ENCODE measurements around the gene LAMA2.

LAMA2 gene

DNA sequence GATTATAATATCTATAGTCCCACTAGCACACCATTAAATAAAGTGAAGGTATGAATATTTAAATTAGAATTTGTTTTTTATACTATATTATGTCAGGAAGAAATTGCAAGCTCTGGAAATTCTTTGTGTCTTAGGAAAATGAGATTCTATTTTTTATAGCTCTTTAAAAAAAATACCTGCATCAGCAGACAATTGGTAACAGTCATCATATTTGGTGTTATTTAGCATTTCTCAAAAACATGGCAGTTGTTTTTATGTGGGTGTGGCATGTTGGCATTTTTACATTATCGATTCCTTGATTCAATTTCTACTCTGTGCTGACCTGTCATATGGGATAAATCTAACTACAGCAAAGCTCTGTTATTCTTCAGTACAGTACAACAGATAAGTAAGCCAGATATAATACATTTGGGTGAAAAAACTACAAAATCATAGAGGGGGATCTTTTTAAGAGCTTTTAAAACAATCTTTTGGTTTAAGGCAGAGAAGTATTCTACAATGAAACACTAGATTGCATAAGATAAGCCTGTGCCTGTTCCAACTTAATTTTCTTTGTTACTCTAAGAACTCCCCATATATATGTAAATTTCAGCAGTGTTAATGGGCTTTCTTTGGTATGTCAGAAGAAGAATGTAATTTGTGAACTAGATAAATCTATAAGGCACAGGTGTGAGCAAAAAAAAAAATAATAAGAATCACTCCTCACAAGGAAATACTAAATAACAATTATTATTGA lies 71.5 kb downstream of the LAMA2 start:
- no peak for DNase-seq (ENCODE audit: low read depth, low spot score)
- Histone ChIP-seq H3K4me3 (ENCODE audit: low read length) (no peak overlapping the region), H3K36me3 (ENCODE audit: control insufficient read depth, insufficient read depth, low read length) (no peaks in the 10 kb centered on the region), H3K4me1 (ENCODE audit: control insufficient read depth, insufficient read depth, low read length) (no peaks in the 10 kb centered on the region; the same call in 1 of the 2 replicates), H3K27ac (ENCODE audit: low read length) (no peak overlapping the region), H3K9me3 (ENCODE audit: control insufficient read depth, insufficient read depth, low read length) (no peaks in the 10 kb centered on the region), H3K27me3 (ENCODE audit: control insufficient read depth, insufficient read depth, low read length) (no peaks in the 10 kb centered on the region)
- no CpG with 5 or more reads among the region's 1 CpG for WGBS (ENCODE audit: insufficient coverage, insufficient read length)

GRCh38 chr6:128963561-128963960 lies 80.6 kb downstream of the LAMA2 start:
- Histone ChIP-seq H3K27ac (ENCODE audit: low read length) (no peak overlapping the region), H3K36me3 (ENCODE audit: control insufficient read depth, insufficient read depth, low read length) (no peaks in the 10 kb centered on the region), H3K4me1 (ENCODE audit: control insufficient read depth, insufficient read depth, low read length) (no peaks in the 10 kb centered on the region), H3K27me3 (ENCODE audit: control insufficient read depth, insufficient read depth, low read length) (no peaks in the 10 kb centered on the region), H3K9me3 (ENCODE audit: control insufficient read depth, insufficient read depth, low read length) (no peaks in the 10 kb centered on the region), H3K4me3 (ENCODE audit: low read length) (no peak overlapping the region)
- DNase-seq (ENCODE audit: low read depth, low spot score): no peak
- WGBS (ENCODE audit: insufficient coverage, insufficient read length): no CpG with 5 or more reads among the region's 2 CpGs

- Histone ChIP-seq H3K9me3 (ENCODE audit: control insufficient read depth, insufficient read depth, low read length) (no peaks in the 10 kb centered on the region), H3K27ac (ENCODE audit: low read length) (no peak overlapping the region), H3K27me3 (ENCODE audit: control insufficient read depth, insufficient read depth, low read length) (no peaks in the 10 kb centered on the region), H3K4me3 (ENCODE audit: low read length) (no peak overlapping the region), H3K4me1 (ENCODE audit: control insufficient read depth, insufficient read depth, low read length) (no peaks in the 10 kb centered on the region), H3K36me3 (ENCODE audit: control insufficient read depth, insufficient read depth, low read length) (no peaks in the 10 kb centered on the region)
- no peak for DNase-seq (ENCODE audit: low read depth, low spot score)
- whole genome bisulfite sequencing (ENCODE audit: insufficient coverage, insufficient read length): no CpG with 5 or more reads among the region's 1 CpG
These were observed 81.4 kb downstream of the LAMA2 start for GRCh38 chr6:128964233-128964755.

DNA sequence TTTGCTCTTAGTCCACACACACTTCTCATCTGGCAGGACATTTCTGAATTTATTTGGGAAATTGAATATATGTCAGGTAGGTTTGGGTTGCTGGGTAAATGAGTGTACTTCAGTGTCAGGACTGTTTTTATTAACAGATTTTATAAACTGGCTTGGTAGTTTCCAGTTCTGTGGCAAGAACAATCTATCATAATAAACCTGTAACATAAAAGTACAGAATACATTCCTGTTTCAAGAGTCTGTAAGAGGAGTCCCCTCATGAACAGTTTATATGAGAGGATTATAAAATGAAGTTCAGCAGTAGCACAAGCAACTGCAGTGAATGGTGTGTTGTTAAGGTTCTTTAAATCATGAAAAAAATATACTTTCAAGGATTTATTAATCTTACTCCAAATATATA lies 81.8 kb downstream of the LAMA2 start:
- Histone ChIP-seq H3K27me3 (ENCODE audit: control insufficient read depth, insufficient read depth, low read length) (no peaks in the 10 kb centered on the region), H3K27ac (ENCODE audit: low read length) (no peak overlapping the region), H3K4me3 (ENCODE audit: low read length) (no peak overlapping the region), H3K9me3 (ENCODE audit: control insufficient read depth, insufficient read depth, low read length) (no peaks in the 10 kb centered on the region), H3K4me1 (ENCODE audit: control insufficient read depth, insufficient read depth, low read length) (no peaks in the 10 kb centered on the region), H3K36me3 (ENCODE audit: control insufficient read depth, insufficient read depth, low read length) (no peaks in the 10 kb centered on the region)
- DNase-seq (ENCODE audit: low read depth, low spot score): no peak

DNA sequence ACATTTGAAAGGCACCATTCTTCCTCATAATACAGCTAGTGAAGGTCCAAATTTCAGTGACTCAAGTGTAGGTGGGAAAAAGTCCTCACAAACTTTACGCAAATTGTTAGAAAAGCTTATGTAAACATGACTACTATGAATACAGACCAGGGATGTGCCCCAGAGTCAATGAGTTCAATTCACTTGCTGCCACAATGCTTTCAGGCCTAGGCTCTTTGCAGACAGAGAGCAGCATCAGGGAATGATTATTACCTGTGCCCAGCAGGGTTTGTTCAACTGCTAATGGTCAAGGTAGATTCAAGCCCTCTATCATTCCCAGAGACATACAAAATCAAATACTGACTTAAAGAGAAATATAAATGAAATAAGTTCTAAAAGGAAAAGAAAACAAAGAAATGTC lies 84.0 kb downstream of the LAMA2 start:
- no peaks in the 10 kb centered on the region for H3K27me3 ChIP-seq (ENCODE audit: control insufficient read depth, insufficient read depth, low read length)
- no peaks in the 10 kb centered on the region for H3K9me3 ChIP-seq (ENCODE audit: control insufficient read depth, insufficient read depth, low read length)
- no peak overlapping the region for H3K27ac ChIP-seq (ENCODE audit: low read length)
- H3K4me1 ChIP-seq (ENCODE audit: control insufficient read depth, insufficient read depth, low read length): no peaks in the 10 kb centered on the region
- WGBS (ENCODE audit: insufficient coverage, insufficient read length): no CpG with 5 or more reads among the region's 1 CpG
- no peaks in the 10 kb centered on the region for H3K36me3 ChIP-seq (ENCODE audit: control insufficient read depth, insufficient read depth, low read length)
- no peak overlapping the region for H3K4me3 ChIP-seq (ENCODE audit: low read length)
- no peak for DNase-seq (ENCODE audit: low read depth, low spot score)

- Histone ChIP-seq H3K27ac (ENCODE audit: low read length) (no peak overlapping the region), H3K4me3 (ENCODE audit: low read length) (no peak overlapping the region), H3K9me3 (ENCODE audit: control insufficient read depth, insufficient read depth, low read length) (no peaks in the 10 kb centered on the region), H3K27me3 (ENCODE audit: control insufficient read depth, insufficient read depth, low read length) (no peaks in the 10 kb centered on the region), H3K4me1 (ENCODE audit: control insufficient read depth, insufficient read depth, low read length) (no peaks in the 10 kb centered on the region), H3K36me3 (ENCODE audit: control insufficient read depth, insufficient read depth, low read length) (no peaks in the 10 kb centered on the region)
- no CpG with 5 or more reads among the region's 2 CpGs for WGBS (ENCODE audit: insufficient coverage, insufficient read length)
- DNase-seq (ENCODE audit: low read depth, low spot score): no peak
These were observed 96.1 kb downstream of the LAMA2 start for GRCh38 chr6:128979071-128979470.

- no CpG with 5 or more reads among the region's 3 CpGs for WGBS (ENCODE audit: insufficient coverage, insufficient read length)
These were observed 98.8 kb downstream of the LAMA2 start for GRCh38 chr6:128981716-128982115.

GRCh38 chr6:128990360-128990759 lies 107.4 kb downstream of the LAMA2 start:
- no CpG with 5 or more reads among the region's 3 CpGs for WGBS (ENCODE audit: insufficient coverage, insufficient read length)

More at GRCh38 chr6:128981716-128982115, 98.8 kb downstream of the LAMA2 start:
- Histone ChIP-seq H3K4me1 (ENCODE audit: control insufficient read depth, insufficient read depth, low read length) (no peaks in the 10 kb centered on the region), H3K27me3 (ENCODE audit: control insufficient read depth, insufficient read depth, low read length) (no peaks in the 10 kb centered on the region), H3K27ac (ENCODE audit: low read length) (no peak overlapping the region), H3K9me3 (ENCODE audit: control insufficient read depth, insufficient read depth, low read length) (no peaks in the 10 kb centered on the region), H3K36me3 (ENCODE audit: control insufficient read depth, insufficient read depth, low read length) (no peaks in the 10 kb centered on the region), H3K4me3 (ENCODE audit: low read length) (no peak overlapping the region)
- no peak for DNase-seq (ENCODE audit: low read depth, low spot score)

DNA sequence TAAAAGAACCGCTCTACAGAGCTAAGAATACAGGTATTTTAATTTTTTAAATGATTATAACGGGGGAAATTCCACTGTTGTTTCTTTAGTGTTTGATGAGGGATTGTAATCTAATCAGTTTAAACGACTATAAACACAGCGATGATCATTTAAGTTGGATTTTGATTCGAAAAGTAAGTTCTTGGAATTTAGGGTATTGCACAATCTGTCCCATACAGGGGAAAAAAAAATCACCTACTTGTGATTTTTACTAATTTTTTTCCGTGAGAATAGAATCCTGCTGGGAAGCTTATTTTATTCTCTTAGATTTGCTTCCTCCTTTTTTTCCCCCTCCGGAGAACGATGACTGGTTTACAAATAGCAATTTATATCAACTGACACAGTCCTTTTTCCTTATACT lies 108.0 kb downstream of the LAMA2 start:
- no peak overlapping the region for H3K27ac ChIP-seq (ENCODE audit: low read length)
- WGBS (ENCODE audit: insufficient coverage, insufficient read length): 100% methylated on average over 2 of the region's 8 CpGs
- no peak for DNase-seq (ENCODE audit: low read depth, low spot score)
- no peaks in the 10 kb centered on the region for H3K36me3 ChIP-seq (ENCODE audit: control insufficient read depth, insufficient read depth, low read length)
- H3K27me3 ChIP-seq (ENCODE audit: control insufficient read depth, insufficient read depth, low read length): no peaks in the 10 kb centered on the region
- H3K4me3 ChIP-seq (ENCODE audit: low read length): no peak overlapping the region
- no peaks in the 10 kb centered on the region for H3K9me3 ChIP-seq (ENCODE audit: control insufficient read depth, insufficient read depth, low read length)
- no peaks in the 10 kb centered on the region for H3K4me1 ChIP-seq (ENCODE audit: control insufficient read depth, insufficient read depth, low read length)

More at GRCh38 chr6:128990360-128990759, 107.4 kb downstream of the LAMA2 start:
- no peaks in the 10 kb centered on the region for H3K27me3 ChIP-seq (ENCODE audit: control insufficient read depth, insufficient read depth, low read length)
- no peak for DNase-seq (ENCODE audit: low read depth, low spot score)
- H3K4me3 ChIP-seq (ENCODE audit: low read length): no peak overlapping the region
- no peak overlapping the region for H3K27ac ChIP-seq (ENCODE audit: low read length)
- H3K4me1 ChIP-seq (ENCODE audit: control insufficient read depth, insufficient read depth, low read length): no peaks in the 10 kb centered on the region
- no peaks in the 10 kb centered on the region for H3K36me3 ChIP-seq (ENCODE audit: control insufficient read depth, insufficient read depth, low read length)
- H3K9me3 ChIP-seq (ENCODE audit: control insufficient read depth, insufficient read depth, low read length): no peaks in the 10 kb centered on the region

DNA sequence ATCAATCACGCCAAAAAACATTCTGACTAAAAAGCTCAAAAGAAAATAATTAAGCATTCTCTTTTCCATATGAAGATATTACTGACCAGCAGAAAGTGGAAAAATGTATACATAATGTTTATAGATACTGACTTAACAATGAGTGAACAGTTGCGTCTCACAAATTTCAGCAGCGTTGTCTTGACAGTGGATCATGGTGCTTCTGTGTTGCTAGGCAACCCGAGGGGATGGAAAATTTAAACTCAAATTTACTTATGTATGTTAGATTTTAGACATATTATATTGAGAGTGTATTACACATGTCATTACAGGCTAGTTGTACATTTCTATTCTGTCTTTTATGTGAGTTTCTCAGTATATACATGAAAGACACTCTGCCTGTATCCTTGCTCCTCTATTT lies 110.2 kb downstream of the LAMA2 start:
- DNase-seq (ENCODE audit: low read depth, low spot score): no peak
- Histone ChIP-seq H3K27me3 (ENCODE audit: control insufficient read depth, insufficient read depth, low read length) (no peaks in the 10 kb centered on the region), H3K9me3 (ENCODE audit: control insufficient read depth, insufficient read depth, low read length) (no peaks in the 10 kb centered on the region), H3K36me3 (ENCODE audit: control insufficient read depth, insufficient read depth, low read length) (no peaks in the 10 kb centered on the region), H3K4me3 (ENCODE audit: low read length) (no peak overlapping the region), H3K27ac (ENCODE audit: low read length) (no peak overlapping the region), H3K4me1 (ENCODE audit: control insufficient read depth, insufficient read depth, low read length) (no peaks in the 10 kb centered on the region)
- WGBS (ENCODE audit: insufficient coverage, insufficient read length): 100% methylated on average over 1 of the region's 4 CpGs

GRCh38 chr6:128997880-128998279 lies 114.9 kb downstream of the LAMA2 start:
- no peaks in the 10 kb centered on the region for H3K27me3 ChIP-seq (ENCODE audit: control insufficient read depth, insufficient read depth, low read length)
- no peaks in the 10 kb centered on the region for H3K36me3 ChIP-seq (ENCODE audit: control insufficient read depth, insufficient read depth, low read length)
- no peak overlapping the region for H3K4me3 ChIP-seq (ENCODE audit: low read length)
- no peaks in the 10 kb centered on the region for H3K9me3 ChIP-seq (ENCODE audit: control insufficient read depth, insufficient read depth, low read length)
- no peak overlapping the region for H3K27ac ChIP-seq (ENCODE audit: low read length)
- no peaks in the 10 kb centered on the region for H3K4me1 ChIP-seq (ENCODE audit: control insufficient read depth, insufficient read depth, low read length)
- DNase-seq (ENCODE audit: low read depth, low spot score): no peak
- 100% methylated on average over 2 of the region's 5 CpGs for WGBS (ENCODE audit: insufficient coverage, insufficient read length)
